BJ (cell line): ENCODE data around the gene SLC35B3. TPM values are rescaled to one million over a fixed set of nuclear protein-coding genes. Genes with fewer than 3 reads are reported as not detected.
"Not testable (repeated sequence)": the region's sequence is repeated elsewhere in the genome, so short reads cannot be mapped to it uniquely, and the experiment has no call there.

Experiments
- CTCF ChIA-PET: fragments of 350-600 bp; formaldehyde crosslinking; extraction: SDS; loops from one replicate; lab custom pipeline; 2021; ENCODE audit warnings: antibody characterized with exemption, inconsistent platforms; lab: Yijun Ruan, JAX
- POLR2A ChIA-PET: fragments of 300-600 bp; sonication (Branson Sonifier 250); formaldehyde crosslinking; extraction: SDS; loops from one replicate; lab custom pipeline; 2021; ENCODE audit warnings: antibody characterized with exemption; lab: Charles Lee
- DNase-seq: peaks from one replicate; pipeline ENCODE4 v3.0.0-alpha.2; 2011; ENCODE audit warnings: low read depth
- H3K27me3 ChIP-seq: 2 replicates; pipeline ENCODE4 v1.6.0; 2011; ENCODE audit warnings: low read length; ENCODE audit not compliant: control insufficient read depth, insufficient read depth
- H3K36me3 ChIP-seq: 2 replicates; pipeline ENCODE4 v1.5.1; 2011; ENCODE audit warnings: low read length; ENCODE audit not compliant: control insufficient read depth, insufficient read depth
- H3K4me3 ChIP-seq: 2 replicates; pipeline ENCODE4 v1.5.1; 2011; ENCODE audit warnings: low read depth, mild to moderate bottlenecking, control low read depth, low read length
- CTCF ChIP-seq: IDR thresholded peaks from 2 replicates; pipeline ENCODE4 v1.5.1; 2011; ENCODE audit warnings: low read depth, mild to moderate bottlenecking, control low read depth, inconsistent platforms, low read length, moderate library complexity; ENCODE audit not compliant: insufficient read depth
- polyA plus RNA-seq: library from polyadenylated mRNA; depleted of rRNA; stranded (reverse); fragments of >200 nt; gene quantifications from 2 replicates; pipeline ENCODE4 v1.2.3, GENCODE V29; 2011

The SLC35B3 gene
- polyA plus RNA-seq, 1 experiment = 18.5 TPM

- H3K4me3 ChIP-seq = no peak overlapping the region
- DNase-seq = no peak
- no peaks in the 10 kb centered on the region for H3K27me3 ChIP-seq
- ChIA-PET POLR2A (no interaction called here), CTCF (no interaction called here)
- H3K36me3 ChIP-seq = peaks cover 12% of the 10 kb centered on the region
- TF ChIP-seq CTCF = no peak
Measured at GRCh38 chr6:8415280-8415679, 20.1 kb downstream of the SLC35B3 start.

- TF ChIP-seq CTCF = no peak
- POLR2A ChIA-PET = no interaction called here
- DNase-seq = no peak
- Histone ChIP-seq H3K4me3 (no peak overlapping the region), H3K27me3 (no peaks in the 10 kb centered on the region), H3K36me3 (peaks cover 12% of the 10 kb centered on the region)
- CTCF ChIA-PET = no interaction called here
Measured at GRCh38 chr6:8414844-8415243, 20.5 kb downstream of the SLC35B3 start.

GRCh38 chr6:8405946-8406345 is 29.4 kb downstream of the SLC35B3 start:
- H3K36me3 ChIP-seq, H3K27me3 ChIP-seq, DNase-seq, POLR2A ChIA-PET, H3K4me3 ChIP-seq: not testable (repeated sequence)
- CTCF ChIA-PET = interaction anchor here (0.6 kb wide), 1 partner anchor 121 kb away, joined by 3 read pairs; no protein-coding TSS in a partner anchor

GRCh38 chr6:8402546-8402945 is 32.8 kb downstream of the SLC35B3 start:
- Histone ChIP-seq H3K4me3 (no peak overlapping the region), H3K36me3 (no peaks in the 10 kb centered on the region), H3K27me3 (no peaks in the 10 kb centered on the region)
- TF ChIP-seq CTCF = no peak
- ChIA-PET CTCF (no interaction called here), POLR2A (no interaction called here)
- DNase-seq = no peak

DNA sequence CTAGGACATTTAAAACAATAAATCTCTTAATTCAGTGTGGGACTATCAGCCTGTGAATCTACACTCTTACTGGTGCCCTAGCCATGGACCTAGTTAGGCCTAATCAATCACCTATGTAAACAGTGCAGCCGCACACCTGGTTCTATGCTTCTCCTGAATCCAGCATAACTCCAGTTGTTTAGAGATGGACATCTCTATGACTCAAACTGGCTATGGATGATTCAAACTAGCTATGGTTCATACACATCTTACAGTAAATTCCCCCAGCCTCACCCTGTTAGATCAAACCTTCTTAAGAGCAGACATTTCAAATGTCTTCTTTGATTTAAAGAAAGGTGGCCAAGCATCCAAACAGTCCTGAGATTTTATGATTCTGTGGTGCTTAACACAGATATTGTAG is 34.7 kb downstream of the SLC35B3 start:
- H3K36me3 ChIP-seq = no peaks in the 10 kb centered on the region
- no peak for DNase-seq
- CTCF ChIA-PET = interaction anchor here (0.6 kb wide), 1 partner anchor 34 kb away, joined by 3 read pairs; no protein-coding TSS in a partner anchor
- TF ChIP-seq CTCF = no peak
- POLR2A ChIA-PET = no interaction called here
- no peak overlapping the region for H3K4me3 ChIP-seq
- H3K27me3 ChIP-seq = no peaks in the 10 kb centered on the region

- no peak for DNase-seq
- H3K36me3 ChIP-seq = no peaks in the 10 kb centered on the region
- TF ChIP-seq CTCF = no peak
- ChIA-PET POLR2A (no interaction called here), CTCF (no interaction called here)
- no peaks in the 10 kb centered on the region for H3K27me3 ChIP-seq
- no peak overlapping the region for H3K4me3 ChIP-seq
Measured at GRCh38 chr6:8392569-8392968, 42.8 kb downstream of the SLC35B3 start.
